HG02981 (cell line): ENCODE data around the gene HLA-DOA.

Experiments used
- ATAC-seq: cut with Tn5 transposase; IDR thresholded peaks from one replicate; pipeline ENCODE4 v1.9.1; 2021; ENCODE audit warnings: mild to moderate bottlenecking, moderate library complexity; ENCODE audit not compliant: unreplicated experiment

The HLA-DOA gene

GRCh38 chr6:33008944-33009861 is at the start of gene HLA-DOA:
Gene HLA-DOA (minus strand): TSS chr6:33009591.
- ATAC-seq = peak; percentile 92

- no peak for ATAC-seq
Observed at GRCh38 chr6:33057222-33058150, 48.1 kb upstream of the HLA-DOA start.

GRCh38 chr6:33053230-33053629 is 43.8 kb upstream of the HLA-DOA start:
- no peak for ATAC-seq

GRCh38 chr6:33052627-33053026 is 43.2 kb upstream of the HLA-DOA start:
- ATAC-seq = no peak

DNA sequence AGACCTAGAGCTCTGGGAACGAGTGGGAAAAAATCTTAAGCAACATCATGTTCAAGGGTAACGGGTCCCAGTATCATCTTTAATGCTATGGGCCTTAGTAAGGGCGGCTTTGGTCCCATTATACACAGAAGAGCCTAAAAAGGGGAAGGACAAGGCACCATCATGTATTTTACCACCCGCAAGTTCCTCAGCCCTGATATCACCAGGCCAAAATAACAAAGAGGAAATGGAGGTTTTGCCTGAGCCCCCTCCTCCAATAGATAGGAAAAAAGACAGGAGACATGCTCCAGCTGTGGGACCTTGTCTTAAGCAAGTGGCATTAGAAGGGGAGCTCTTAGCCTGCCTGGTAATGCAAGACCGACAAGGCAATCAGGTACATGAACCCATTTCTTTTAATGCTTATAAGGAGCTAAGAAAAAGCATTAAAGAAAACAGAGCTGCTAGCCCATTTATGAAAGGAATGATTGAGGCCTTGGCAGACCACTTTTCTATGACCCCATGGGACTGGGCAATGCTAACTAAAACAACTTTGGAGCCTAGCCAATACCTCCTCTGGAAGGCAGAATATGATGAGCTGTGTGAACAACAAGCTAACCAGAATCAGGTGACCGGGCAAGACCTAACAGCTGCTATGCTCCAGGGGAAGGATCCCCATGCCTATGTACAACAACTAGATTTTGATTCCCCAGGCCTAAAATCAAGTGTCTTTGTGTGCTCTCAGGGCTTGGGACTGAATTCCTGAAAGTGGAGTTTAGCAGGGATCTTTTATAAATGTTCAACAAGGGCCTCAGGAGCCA is 40.8 kb upstream of the HLA-DOA start:
- ATAC-seq = no peak

GRCh38 chr6:33049323-33050013 is 40.1 kb upstream of the HLA-DOA start:
- ATAC-seq = no peak

- no peak for ATAC-seq
Observed at GRCh38 chr6:33040157-33040556, 30.8 kb upstream of the HLA-DOA start.

DNA sequence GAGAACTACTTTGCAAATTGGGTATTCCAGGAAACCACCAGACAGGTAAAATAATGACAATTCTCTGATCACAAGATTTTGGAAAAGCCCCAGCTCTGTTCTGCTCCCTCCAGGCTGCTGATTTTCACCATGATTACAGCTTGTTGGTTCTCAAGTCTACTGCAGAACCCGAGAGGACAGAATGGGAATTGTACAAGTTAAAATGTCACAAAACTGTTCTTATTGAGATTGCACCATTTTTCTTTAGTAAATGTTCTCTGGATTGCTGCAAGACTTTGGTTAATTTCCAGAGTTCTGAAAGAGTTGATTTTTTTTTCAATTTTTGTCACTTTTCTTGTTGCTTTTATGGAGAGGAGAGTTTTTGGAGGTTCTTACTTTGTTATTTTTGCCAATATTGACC is 27.1 kb upstream of the HLA-DOA start:
- ATAC-seq = no peak

DNA sequence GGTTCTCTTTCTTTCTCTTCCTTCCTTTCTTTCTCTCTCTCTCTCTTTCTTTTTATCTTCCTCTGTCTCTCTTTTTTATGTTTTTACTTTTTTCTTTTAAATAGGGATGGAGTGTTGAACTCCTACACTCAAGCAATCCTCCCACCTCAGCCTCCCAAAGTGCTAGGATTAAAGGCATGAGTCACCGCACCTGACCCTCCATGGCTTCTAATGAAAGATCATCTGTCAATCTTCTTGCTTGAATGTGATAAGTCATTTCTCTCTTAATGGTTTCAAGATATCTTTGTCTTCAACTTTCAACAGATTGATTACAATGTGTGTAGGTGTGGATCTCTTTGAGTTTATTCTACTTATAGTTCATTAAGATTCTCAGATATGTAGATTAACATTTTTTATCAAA is 25.2 kb upstream of the HLA-DOA start:
- no peak for ATAC-seq

DNA sequence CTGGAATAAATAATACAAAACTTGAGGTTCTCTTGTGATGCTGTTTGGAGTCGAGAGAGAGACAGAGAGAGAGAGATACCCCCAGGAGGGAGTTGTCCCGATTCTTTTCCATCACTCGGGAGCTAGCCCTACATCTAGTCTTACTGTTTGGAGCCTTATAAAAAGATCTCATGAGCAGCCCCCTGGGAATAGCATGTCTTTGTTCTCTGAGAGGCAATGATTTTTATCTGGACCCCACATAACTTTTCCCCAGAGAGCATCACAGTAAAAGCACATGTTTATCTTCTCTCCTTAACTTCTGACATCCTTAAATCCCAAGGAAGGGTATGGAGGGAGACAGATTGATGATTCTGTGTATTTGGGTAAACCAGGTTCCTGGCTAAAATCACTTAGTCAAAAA is 20.9 kb upstream of the HLA-DOA start:
- ATAC-seq = no peak

DNA sequence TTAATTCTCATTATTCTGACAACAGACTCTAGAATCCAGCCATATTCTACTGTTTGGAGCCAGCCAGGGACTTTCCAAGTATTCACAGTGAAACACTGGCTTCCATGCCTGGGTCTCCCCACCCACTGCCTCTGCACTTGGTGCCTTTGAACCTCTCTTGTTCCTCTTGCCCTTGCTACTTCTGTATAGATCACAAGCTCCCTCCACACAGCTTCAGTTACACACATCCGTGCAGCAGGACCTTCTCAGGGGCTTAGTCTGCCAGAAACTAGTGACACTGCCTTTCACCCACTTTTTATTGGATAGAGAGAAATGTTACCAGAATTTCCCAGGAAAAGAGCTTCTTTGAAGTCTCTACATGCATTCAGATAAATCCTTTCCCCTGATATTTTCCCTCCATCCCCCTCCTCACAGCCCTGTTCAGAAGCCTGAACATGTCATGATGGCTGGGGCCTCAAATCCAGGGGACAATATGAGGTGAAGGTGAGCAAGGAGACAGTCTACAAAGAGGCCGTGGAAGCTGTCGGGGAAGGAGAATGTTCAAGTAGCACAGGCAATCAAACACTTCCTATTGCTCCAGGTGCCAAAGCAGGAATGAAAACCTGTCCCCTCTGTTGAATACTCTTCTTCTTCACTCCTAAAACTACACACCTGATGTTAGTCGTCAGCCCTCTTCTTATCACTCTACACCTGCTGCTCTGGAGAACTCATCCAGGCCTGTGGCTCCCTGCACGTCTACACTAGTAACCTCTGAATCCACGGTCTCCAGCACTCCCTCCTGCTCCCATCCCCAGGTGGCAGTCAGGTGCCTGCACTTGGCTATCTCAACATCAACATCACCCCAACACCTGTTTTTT is 20.2 kb upstream of the HLA-DOA start:
- ATAC-seq = peak; percentile 80

GRCh38 chr6:33028220-33028849 is 18.9 kb upstream of the HLA-DOA start:
- no peak for ATAC-seq

GRCh38 chr6:33024521-33024920 is 15.1 kb upstream of the HLA-DOA start:
- no peak for ATAC-seq

- ATAC-seq = no peak
Observed at GRCh38 chr6:33023536-33023935, 14.1 kb upstream of the HLA-DOA start.

GRCh38 chr6:33021917-33022316 is 12.5 kb upstream of the HLA-DOA start:
- no peak for ATAC-seq

DNA sequence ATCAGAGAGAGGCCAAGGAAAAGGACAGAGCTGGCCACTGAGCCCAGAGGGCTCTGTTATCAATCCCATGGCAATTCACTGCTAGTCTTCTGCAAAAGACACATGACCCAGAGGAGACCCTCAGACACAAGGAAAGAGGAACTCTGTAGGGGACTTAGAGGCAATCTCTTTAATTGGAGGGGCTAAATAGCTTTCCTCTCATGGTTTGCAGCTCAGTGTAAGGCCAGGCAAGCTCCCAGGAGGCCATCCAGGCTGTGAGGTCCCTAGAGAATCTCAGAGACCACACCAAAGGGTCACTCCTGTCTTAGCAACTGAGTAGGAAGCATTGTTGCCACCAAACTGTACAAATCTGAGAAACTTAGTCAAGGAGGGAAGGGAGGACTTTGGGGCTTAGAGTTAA is 10.0 kb upstream of the HLA-DOA start:
- ATAC-seq = no peak

- peak; percentile 68 for ATAC-seq
Observed at GRCh38 chr6:33018904-33019303, 9.5 kb upstream of the HLA-DOA start.

DNA sequence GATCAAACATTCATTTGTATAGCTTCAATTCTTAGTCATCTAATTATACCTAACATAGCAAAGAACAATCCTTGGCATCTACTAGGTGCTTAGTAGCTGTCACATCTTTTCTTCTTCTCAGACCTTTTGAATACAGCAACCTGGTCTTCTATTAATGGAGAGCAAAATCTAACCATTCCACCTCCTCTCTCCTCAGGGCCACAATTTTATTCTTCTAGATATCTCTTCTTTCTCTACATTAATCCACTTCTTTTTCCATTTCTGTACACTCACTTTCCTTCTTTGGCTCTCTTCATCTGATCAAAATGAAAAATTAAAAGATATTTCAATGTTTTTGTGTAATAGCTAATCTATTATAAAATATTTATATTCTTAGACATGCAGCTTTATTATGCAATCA is 9.0 kb upstream of the HLA-DOA start:
- no peak for ATAC-seq
